GM23248 (cell line): ENCODE results near the gene GALT. TPM values are rescaled to one million over a fixed set of nuclear protein-coding genes. Genes with fewer than 3 reads are reported as not detected.

Experiments
- DNase-seq: peaks from one replicate; pipeline ENCODE4 v3.0.0-alpha.2; 2015
- H2AFZ ChIP-seq: fragments of 200-600 bp; sonication (generic); 2 replicates; pipeline ENCODE4 v1.6.1; 2016; ENCODE audit warnings: antibody characterized with exemption
- H3F3A ChIP-seq: fragments of 200-600 bp; sonication (generic); 2 replicates; pipeline ENCODE4 v1.6.1; 2016; ENCODE audit warnings: mild to moderate bottlenecking, antibody characterized with exemption, mixed run types; ENCODE audit not compliant: insufficient read depth
- H3K27ac ChIP-seq: fragments of 200-600 bp; sonication (generic); 2 replicates; pipeline ENCODE4 v1.5.1; 2016; ENCODE audit warnings: mild to moderate bottlenecking
- H3K27me3 ChIP-seq: fragments of 200-600 bp; sonication (generic); replicated peaks from 2 replicates; pipeline ENCODE4 v1.6.1; 2016; ENCODE audit warnings: mild to moderate bottlenecking; ENCODE audit not compliant: insufficient read depth
- H3K36me3 ChIP-seq: fragments of 200-600 bp; sonication (generic); 2 replicates; pipeline ENCODE4 v1.6.1; 2016; ENCODE audit warnings: low read depth, mild to moderate bottlenecking
- H3K4me1 ChIP-seq: fragments of 200-600 bp; sonication (generic); 2 replicates; pipeline ENCODE4 v1.6.1; 2016; ENCODE audit warnings: mild to moderate bottlenecking; ENCODE audit not compliant: insufficient read depth
- H3K4me2 ChIP-seq: fragments of 200-600 bp; sonication (generic); one replicate; pipeline ENCODE4 v1.6.1; 2016; ENCODE audit warnings: mild to moderate bottlenecking; ENCODE audit not compliant: unreplicated experiment
- H3K4me3 ChIP-seq: fragments of 200-600 bp; sonication (generic); 2 replicates; pipeline ENCODE4 v1.5.1; 2016; ENCODE audit warnings: mild to moderate bottlenecking
- H3K79me2 ChIP-seq: fragments of 200-600 bp; sonication (generic); 2 replicates; pipeline ENCODE4 v1.6.1; 2016; ENCODE audit warnings: mild to moderate bottlenecking; ENCODE audit not compliant: insufficient read depth
- H3K9ac ChIP-seq: fragments of 200-600 bp; sonication (generic); 2 replicates; pipeline ENCODE4 v1.6.1; 2016; ENCODE audit warnings: mild to moderate bottlenecking
- H3K9me2 ChIP-seq: fragments of 200-600 bp; sonication (generic); 2 replicates; pipeline ENCODE4 v1.6.1; 2016; ENCODE audit warnings: mixed run types, mild to moderate bottlenecking, moderate library complexity; ENCODE audit not compliant: insufficient read depth
- H3K9me3 ChIP-seq: fragments of 200-600 bp; sonication (generic); one replicate; pipeline ENCODE4 v1.6.1; 2017; ENCODE audit warnings: low read depth
- H4K20me1 ChIP-seq: fragments of 200-600 bp; sonication (generic); 2 replicates; pipeline ENCODE4 v1.6.0; 2016; ENCODE audit not compliant: insufficient read depth
- EZH2 ChIP-seq: fragments of 200-600 bp; sonication (generic); IDR thresholded peaks from 2 replicates; pipeline ENCODE4 v1.6.1; 2018; ENCODE audit warnings: antibody characterized with exemption, mild to moderate bottlenecking; ENCODE audit not compliant: insufficient read depth, poor library complexity, severe bottlenecking
- EZH2phosphoT487 ChIP-seq: fragments of 200-600 bp; sonication (generic); IDR thresholded peaks from 2 replicates; pipeline ENCODE4 v1.6.1; 2018; ENCODE audit warnings: antibody characterized with exemption, moderate library complexity, mild to moderate bottlenecking, low read depth; ENCODE audit not compliant: insufficient read depth
- WGBS, 2 experiments: methylation state at CpG; one replicate each; pipeline ENCODE4 v1.1.6; 2015 to 2017; ENCODE audit warnings: low lambda C conversion rate in 2 of 2, low coverage in 1 of 2; ENCODE audit errors: missing lambda C conversion rate in 2 of 2; 5-methylcytosine and 5-hydroxymethylcytosine counted together
- in situ Hi-C: fragments of 300-500 bp; cut with MboI; formaldehyde crosslinking; loops from 2 replicates; pipeline ENCODE4 v1.15.0; 2020
- polyA plus RNA-seq: library from polyadenylated mRNA; unstranded; fragments of >200 nt; fragmentation: Nextera tagmentation; extraction: Ambion mirVana; gene quantifications from 2 replicates; pipeline ENCODE4 v1.2.1, GENCODE V29; 2016
- total RNA-seq: library from RNA; depleted of rRNA; stranded (reverse); fragments of >200 nt; shearing (Covaris generic); gene quantifications from 2 replicates; pipeline ENCODE4 v1.2.3, GENCODE V29; 2014

The GALT gene
- total and polyA plus RNA-seq, 2 experiments from 2014 or later, result 25.5 to 29.1 TPM

GRCh38 chr9:34628656-34629490, 17.6 kb upstream of the GALT start, which contains the start of gene ARID3C:
ARID3C (minus strand) TSS chr9:34629066; CDS start chr9:34628014, 1,052 bp downstream.
- peak; percentile 93 for TF ChIP-seq EZH2
- TF ChIP-seq EZH2phosphoT487, result 0 out of 2 replicates have a peak, but pooled peaks have one; percentile 26
- no peaks in the 10 kb centered on the region for H4K20me1 ChIP-seq
- H3K9ac ChIP-seq, result no peak within 1 kb of the TSS
- H3F3A ChIP-seq, result peaks cover 7% of the 10 kb centered on the region; the same call in 1 of the 2 replicates
- DNase-seq, result peak; percentile 72
- peak within 1 kb of the TSS; percentile 30 for H3K4me2 ChIP-seq
- WGBS, 2 experiments, result 1 to 3% methylated on average over 48 to 52 of the region's 69 CpGs
- peak within 1 kb of the TSS; percentile 33; the same call in 1 of the 2 replicates for H2AFZ ChIP-seq
- H3K36me3 ChIP-seq, result no peaks in the 10 kb centered on the region
- H3K27me3 ChIP-seq, result peaks cover 60% of the 10 kb centered on the region
- peak within 1 kb of the TSS; percentile 52 for H3K4me3 ChIP-seq
- no peaks in the 10 kb centered on the region for H3K9me3 ChIP-seq
- H3K4me1 ChIP-seq, result no peaks in the 10 kb centered on the region
- H3K79me2 ChIP-seq, result no peaks in the 10 kb centered on the region
- no peaks in the 10 kb centered on the region for H3K9me2 ChIP-seq
- H3K27ac ChIP-seq, result no peak within 1 kb of the TSS
- in situ Hi-C loops, result no loop called here

- Histone ChIP-seq H3K4me3 (peak overlapping the region; percentile 52; the same call in 1 of the 2 replicates), H3K36me3 (no peaks in the 10 kb centered on the region), H3K27me3 (peaks cover 54% of the 10 kb centered on the region), H4K20me1 (no peaks in the 10 kb centered on the region), H3K4me2 (peak overlapping the region; percentile 30), H3K9ac (no peak overlapping the region), H3K4me1 (no peaks in the 10 kb centered on the region), H3K79me2 (no peaks in the 10 kb centered on the region), H3K9me3 (no peaks in the 10 kb centered on the region), H3K27ac (no peak overlapping the region), H3K9me2 (no peaks in the 10 kb centered on the region), H2AFZ (0 out of 2 replicates have a peak overlapping the region, but pooled peaks have one; percentile 33), H3F3A (peaks cover 7% of the 10 kb centered on the region; the same call in 1 of the 2 replicates)
- DNase-seq, result no peak
- in situ Hi-C loops, result no loop called here
- TF ChIP-seq EZH2 (peak; percentile 61), EZH2phosphoT487 (0 out of 2 replicates have a peak, but pooled peaks have one; percentile 27)
- 16 to 28% methylated on average over 5 of the region's 5 CpGs for WGBS, 2 experiments
These were observed 17.0 kb upstream of the GALT start for GRCh38 chr9:34629491-34629808.

- Histone ChIP-seq H3F3A (peaks cover 7% of the 10 kb centered on the region; the same call in 1 of the 2 replicates), H4K20me1 (no peaks in the 10 kb centered on the region), H3K4me1 (no peaks in the 10 kb centered on the region), H3K27ac (no peak overlapping the region), H3K36me3 (no peaks in the 10 kb centered on the region), H3K4me2 (no peak overlapping the region), H3K9ac (no peak overlapping the region), H3K9me2 (no peaks in the 10 kb centered on the region), H3K27me3 (peaks cover 46% of the 10 kb centered on the region), H3K9me3 (no peaks in the 10 kb centered on the region), H3K79me2 (peaks cover 5% of the 10 kb centered on the region), H3K4me3 (no peak overlapping the region), H2AFZ (no peak overlapping the region)
- no peak for TF ChIP-seq EZH2phosphoT487
- TF ChIP-seq EZH2, result no peak
- in situ Hi-C loops, result no loop called here
- DNase-seq, result peak; percentile 29
- WGBS, 2 experiments, result 28 to 42% methylated on average over 4 to 5 of the region's 5 CpGs
These were observed 15.9 kb upstream of the GALT start for GRCh38 chr9:34630402-34631154.

DNA sequence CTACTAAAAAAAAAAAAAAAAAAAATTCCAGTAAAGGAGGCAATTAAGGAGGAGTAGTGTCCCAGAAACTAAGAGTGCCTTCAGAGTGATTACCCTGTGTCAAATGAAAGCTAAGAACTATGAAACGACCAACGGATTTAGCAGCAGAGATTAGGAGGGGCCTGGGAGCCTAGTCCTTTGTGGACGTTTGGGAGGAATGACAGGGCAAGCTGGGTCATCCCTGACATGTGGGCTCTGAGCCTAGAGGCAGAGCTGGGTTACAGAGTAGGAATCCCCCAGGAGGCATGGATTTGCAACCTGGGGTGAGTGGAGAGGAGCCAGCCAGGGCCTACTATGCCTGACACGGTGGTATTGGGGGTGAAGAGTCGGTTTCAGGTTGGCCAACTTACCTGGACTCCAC, 13.3 kb upstream of the GALT start:
- H3F3A ChIP-seq, result peaks cover 7% of the 10 kb centered on the region; the same call in 1 of the 2 replicates
- H3K36me3 ChIP-seq, result no peaks in the 10 kb centered on the region
- H3K9me3 ChIP-seq, result no peaks in the 10 kb centered on the region
- H3K27me3 ChIP-seq, result peaks cover 21% of the 10 kb centered on the region
- DNase-seq, result no peak
- peaks cover 23% of the 10 kb centered on the region for H3K79me2 ChIP-seq
- peaks cover 4% of the 10 kb centered on the region for H3K4me1 ChIP-seq
- H2AFZ ChIP-seq, result no peak overlapping the region
- H3K4me2 ChIP-seq, result no peak overlapping the region
- H4K20me1 ChIP-seq, result no peaks in the 10 kb centered on the region
- no peaks in the 10 kb centered on the region for H3K9me2 ChIP-seq
- no peak overlapping the region for H3K9ac ChIP-seq
- in situ Hi-C loops, result no loop called here
- no peak overlapping the region for H3K27ac ChIP-seq
- no peak for TF ChIP-seq EZH2phosphoT487
- H3K4me3 ChIP-seq, result no peak overlapping the region
- 49 to 51% methylated on average over 5 of the region's 5 CpGs for WGBS, 2 experiments
